K562 (cell line): ENCODE data around the gene ABCC6. TPM values are rescaled to one million over a fixed set of nuclear protein-coding genes. Genes with fewer than 3 reads are reported as not detected.

ENCODE experiments used
- ATAC-seq: fragments of 200-7000 bp; cut with Tn5 transposase; 3 replicates; pipeline ENCODE4 v1.9.1; 2020; ENCODE audit warnings: moderate library complexity
- BruUV-seq: library from RNA; stranded (reverse); fragments of 400-500 nt; replicated peaks from 2 replicates; lab custom pipeline; 2021; lab: Mats Ljungman, UMichigan
- CTCF ChIA-PET: fragments of 300-600 bp; formaldehyde crosslinking; extraction: SDS; loops from one replicate; lab custom pipeline; 2021; ENCODE audit warnings: low intra/inter-chr PET ratio; lab: Yijun Ruan, JAX
- POLR2A ChIA-PET: fragments of 300-600, 350-650 bp; sonication (Branson Sonifier 250); formaldehyde crosslinking; extraction: SDS; loops from one replicate; lab custom pipeline; 2021; ENCODE audit warnings: antibody characterized with exemption, inconsistent platforms; lab: Yijun Ruan, JAX
- DNase-seq, 4 experiments: peaks; one replicate each; pipeline versions ENCODE4 v3.0.0 to v3.0.0-alpha.2; 2011 to 2018; ENCODE audit warnings: low spot score in 3 of 4, mixed read lengths in 3 of 4; ENCODE audit errors: extremely low read depth in 1 of 4
- FAIRE-seq: peaks from 2 replicates; lab custom pipeline; 2011; peaks lifted over from hg19 to GRCh38; lab: Jason Lieb, UNC
- H2AFZ ChIP-seq: 2 replicates; pipeline ENCODE4 v1.6.0; 2011; ENCODE audit warnings: low read depth, low read length, control low read depth, inconsistent platforms
- H3K27ac ChIP-seq: fragments of 200-600 bp; 3 replicates; pipeline ENCODE4 v1.8.0; 2011; ENCODE audit warnings: low read depth, mild to moderate bottlenecking, control low read depth, inconsistent platforms, low read length, moderate library complexity, mixed read lengths; ENCODE audit errors: extremely low read depth
- H3K27me3 ChIP-seq, 2 experiments: fragments of 300-600 bp in 1 of 2; 2 replicates in 1 of 2; 3 replicates in 1 of 2; pipeline versions ENCODE4 v1.6.0 to v1.8.0; 2011; ENCODE audit warnings: inconsistent platforms in 2 of 2, low read length in 2 of 2, mild to moderate bottlenecking in 1 of 2, mixed read lengths in 1 of 2, moderate library complexity in 1 of 2; ENCODE audit not compliant: control insufficient read depth in 2 of 2, insufficient read depth in 2 of 2
- H3K36me3 ChIP-seq: fragments of 300-600 bp; 3 replicates; pipeline ENCODE4 v1.8.0; 2011; ENCODE audit warnings: mild to moderate bottlenecking, low read length, inconsistent platforms; ENCODE audit not compliant: control insufficient read depth, insufficient read depth
- H3K4me1 ChIP-seq, 2 experiments: fragments of 200-600 bp in 1 of 2; replicated peaks in 1 of 2; 2 replicates in 1 of 2; 3 replicates in 1 of 2; pipeline versions ENCODE4 v1.5.1 to v1.8.0; 2011; ENCODE audit warnings: inconsistent platforms in 2 of 2, low read length in 2 of 2, mild to moderate bottlenecking in 1 of 2, mixed read lengths in 1 of 2, moderate library complexity in 1 of 2; ENCODE audit not compliant: control insufficient read depth in 2 of 2, insufficient read depth in 2 of 2
- H3K4me2 ChIP-seq: 2 replicates; pipeline ENCODE4 v1.6.1; 2011; ENCODE audit warnings: low read length, control low read depth, inconsistent platforms, mixed read lengths; ENCODE audit not compliant: insufficient read depth
- H3K4me3 ChIP-seq: fragments of 200-600 bp; sonication (generic), shearing (Covaris generic); 2 replicates; pipeline ENCODE4 v1.5.1; 2016; ENCODE audit warnings: control low read depth, inconsistent platforms
- H3K79me2 ChIP-seq: fragments of 200-600 bp; 3 replicates; pipeline ENCODE4 v1.8.0; 2011; ENCODE audit warnings: low read length, inconsistent platforms; ENCODE audit not compliant: control insufficient read depth, insufficient read depth
- H3K9ac ChIP-seq, 2 experiments: 2 replicates each; pipeline versions ENCODE4 v1.6.0 to v1.6.1; 2011; ENCODE audit warnings: low read depth in 2 of 2, low read length in 2 of 2, control low read depth in 1 of 2, inconsistent platforms in 1 of 2, mild to moderate bottlenecking in 1 of 2, mixed read lengths in 1 of 2; ENCODE audit not compliant: insufficient read depth in 1 of 2
- H3K9me1 ChIP-seq: one replicate; pipeline ENCODE4 v1.6.0; 2011; ENCODE audit warnings: inconsistent platforms, mild to moderate bottlenecking, low read length, moderate library complexity; ENCODE audit not compliant: control insufficient read depth, insufficient read depth
- H3K9me3 ChIP-seq: replicated peaks from 2 replicates; pipeline ENCODE4 v1.5.1; 2011; ENCODE audit warnings: low read depth, low read length, inconsistent platforms; ENCODE audit not compliant: control insufficient read depth, insufficient read depth
- H4K20me1 ChIP-seq: replicated peaks from 2 replicates; pipeline ENCODE4 v1.6.1; 2011; ENCODE audit warnings: low read length, inconsistent platforms, mixed read lengths; ENCODE audit not compliant: control insufficient read depth, insufficient read depth
- PHB2 ChIP-seq: fragments of 450-650 bp; IDR thresholded peaks from 2 replicates; pipeline ENCODE4 v1.6.1; 2017; ENCODE audit warnings: low read depth
- RAD51 ChIP-seq: fragments of 450-650 bp; IDR thresholded peaks from 2 replicates; pipeline ENCODE4 v1.7.1; 2016; ENCODE audit warnings: low read depth, mild to moderate bottlenecking, borderline replicate concordance
- RNF2 ChIP-seq: sonication (generic); IDR thresholded peaks from 2 replicates; pipeline ENCODE4 v1.6.1; 2016
- SMARCB1 ChIP-seq: IDR thresholded peaks from 2 replicates; pipeline ENCODE4 v1.6.1; 2011; ENCODE audit warnings: improper control_type of control experiment, low read depth; ENCODE audit not compliant: insufficient read length
- TFE3 ChIP-seq: fragments of 450-650 bp; formaldehyde crosslinking; IDR thresholded peaks from 2 replicates; pipeline ENCODE4 v1.4.0; 2020; ENCODE audit warnings: mild to moderate bottlenecking, mixed read lengths
- USF2 ChIP-seq: sonication (generic); formaldehyde crosslinking; IDR thresholded peaks from 2 replicates; pipeline ENCODE4 v1.5.0; 2020; ENCODE audit warnings: missing genetic modification reagents
- ZNF121 ChIP-seq: sonication (generic); formaldehyde crosslinking; conservative IDR thresholded peaks from 2 replicates; pipeline ENCODE4 v1.8.0; 2022; ENCODE audit warnings: missing genetic modification reagents
- ZNF57 ChIP-seq: fragments of 450-650 bp; formaldehyde crosslinking; IDR thresholded peaks from 2 replicates; pipeline ENCODE4 v1.4.0; 2020; ENCODE audit warnings: mild to moderate bottlenecking, moderate library complexity
- WGBS: fragments of 100-300 bp; shearing (Covaris generic); methylation state at CpG from one replicate; pipeline ENCODE4 v1.1.6; 2016; ENCODE audit warnings: low coverage, mixed read lengths; ENCODE audit not compliant: insufficient coverage; ENCODE audit errors: missing lambda C conversion rate; 5-methylcytosine and 5-hydroxymethylcytosine counted together
- in situ Hi-C: fragments of 300-500 bp; cut with MboI; formaldehyde crosslinking; loops from 4 replicates; pipeline ENCODE4 v1.15.0; 2018; ENCODE audit warnings: inconsistent platforms, mixed read lengths
- intact Hi-C: fragments of 100-400 bp; cut with micrococcal nuclease; formaldehyde crosslinking; loops from 2 replicates; pipeline ENCODE4 v1.14.2; 2022
- polyA plus RNA-seq, 8 experiments: library from polyadenylated mRNA; depleted of rRNA in 4 of 8; stranded (reverse) in 5 of 8; unstranded in 3 of 8; fragments of >200 nt; fragmentation: Nextera tagmentation in 2 of 8; fragmentation: Illumina TruSeq in 1 of 8; extraction: Ambion mirVana in 2 of 8; extraction: Trizol in 1 of 8; gene quantifications; 2 replicates each; pipeline versions ENCODE4 v1.2.1 to v1.2.3, GENCODE V29; 2011 to 2014; ENCODE audit warnings: inconsistent platforms in 1 of 8, missing spikeins in 1 of 8
- total RNA-seq, 7 experiments: library from RNA; depleted of rRNA in 6 of 7; stranded (reverse); fragments of >200 nt in 6 of 7; fragmentation: Illumina TruSeq in 2 of 7; extraction: Trizol in 2 of 7; gene quantifications; 2 replicates each; pipeline versions ENCODE4 v1.2.1 to v1.2.3, GENCODE V29; 2011 to 2021; ENCODE audit warnings: low replicate concordance in 1 of 7
- TF ChIP-seq, protein P1 (sequence below): fragments of 450-650 bp; IDR thresholded peaks from 2 replicates; pipeline ENCODE4 v1.6.1; 2016
- TF ChIP-seq, protein P2 (sequence below): sonication (generic); formaldehyde crosslinking; IDR thresholded peaks from 2 replicates; pipeline ENCODE4 v1.9.0; 2022; ENCODE audit warnings: mild to moderate bottlenecking, missing genetic modification reagents

The ABCC6 gene
- total and polyA plus RNA-seq, 9 of the 15 experiments (the other 6 are each of a cell fraction or from before 2014, with no cell fraction given): 0.03 to 0.46 (median 0.07) TPM; not detected in 4

DNA sequence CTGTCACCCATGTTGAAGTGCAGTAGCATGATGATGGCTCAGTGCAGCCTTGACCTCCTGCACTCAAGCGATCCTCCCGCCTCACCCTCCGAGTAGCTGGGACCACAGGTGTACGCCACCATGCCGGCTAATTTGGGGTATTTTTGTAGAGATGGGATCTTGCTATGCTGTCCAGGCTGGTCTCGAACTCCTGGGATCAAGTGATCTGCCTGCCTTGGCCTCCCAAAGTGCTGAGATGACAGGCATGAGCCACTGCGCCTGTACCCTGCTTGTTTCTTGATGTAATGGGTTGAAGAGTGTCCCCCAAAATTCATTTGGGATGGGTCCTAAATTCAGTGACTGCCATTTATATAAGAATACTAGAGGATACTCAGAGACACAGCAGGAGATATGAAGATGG, 57.2 kb downstream of the ABCC6 start:
- POLR2A ChIA-PET: no interaction called here
- in situ Hi-C loops: no loop called here
- no peaks in the 10 kb centered on the region for H4K20me1 ChIP-seq

GRCh38 chr16:16164243-16164642, 59.1 kb downstream of the ABCC6 start:
- DNase-seq (no peak), ATAC-seq (no peak), FAIRE-seq (no peak)
- Histone ChIP-seq H2AFZ (no peak overlapping the region), H3K9ac (no peak overlapping the region), H3K36me3 (no peaks in the 10 kb centered on the region), H4K20me1 (no peaks in the 10 kb centered on the region), H3K9me1 (no peaks in the 10 kb centered on the region), H3K27me3 (peaks cover 0 to 11% of the 10 kb centered on the region in 2 experiments; a peak in 2 of 5 replicates), H3K9me3 (no peaks in the 10 kb centered on the region), H3K27ac (no peak overlapping the region), H3K79me2 (no peaks in the 10 kb centered on the region), H3K4me3 (no peak overlapping the region), H3K4me2 (no peak overlapping the region), H3K4me1 (no peaks in the 10 kb centered on the region; a peak in 1 of 5 replicates)
- TF ChIP-seq, protein P1, sequence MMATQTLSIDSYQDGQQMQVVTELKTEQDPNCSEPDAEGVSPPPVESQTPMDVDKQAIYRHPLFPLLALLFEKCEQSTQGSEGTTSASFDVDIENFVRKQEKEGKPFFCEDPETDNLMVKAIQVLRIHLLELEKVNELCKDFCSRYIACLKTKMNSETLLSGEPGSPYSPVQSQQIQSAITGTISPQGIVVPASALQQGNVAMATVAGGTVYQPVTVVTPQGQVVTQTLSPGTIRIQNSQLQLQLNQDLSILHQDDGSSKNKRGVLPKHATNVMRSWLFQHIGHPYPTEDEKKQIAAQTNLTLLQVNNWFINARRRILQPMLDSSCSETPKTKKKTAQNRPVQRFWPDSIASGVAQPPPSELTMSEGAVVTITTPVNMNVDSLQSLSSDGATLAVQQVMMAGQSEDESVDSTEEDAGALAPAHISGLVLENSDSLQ: peak; percentile 80
- TF ChIP-seq ZNF57 (no peak), TFE3 (CRISPR knock-in tag) (peak; percentile 63), PHB2 (no peak), USF2 (CRISPR knock-in tag) (peak; percentile 62), RNF2 (no peak), RAD51 (peak; percentile 46; the same call in 1 of the 2 replicates)
- TF ChIP-seq, protein P2, sequence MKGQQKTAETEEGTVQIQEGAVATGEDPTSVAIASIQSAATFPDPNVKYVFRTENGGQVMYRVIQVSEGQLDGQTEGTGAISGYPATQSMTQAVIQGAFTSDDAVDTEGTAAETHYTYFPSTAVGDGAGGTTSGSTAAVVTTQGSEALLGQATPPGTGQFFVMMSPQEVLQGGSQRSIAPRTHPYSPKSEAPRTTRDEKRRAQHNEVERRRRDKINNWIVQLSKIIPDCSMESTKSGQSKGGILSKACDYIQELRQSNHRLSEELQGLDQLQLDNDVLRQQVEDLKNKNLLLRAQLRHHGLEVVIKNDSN (CRISPR knock-in tag): peak; percentile 81
- CTCF ChIA-PET: no interaction called here
- POLR2A ChIA-PET: interaction anchor here (0.7 kb wide), 1 partner anchor 431 kb away, joined by 3 read pairs; no protein-coding TSS in a partner anchor
- WGBS: 7% methylated on average over 3 of the region's 3 CpGs
- in situ Hi-C loops: no loop called here
- intact Hi-C loops: no loop called here
- no TSS peak for BruUV-seq

More for the DNA sequence above, 57.2 kb downstream of the ABCC6 start:
- no peaks in the 10 kb centered on the region for H3K9me3 ChIP-seq
- intact Hi-C loops: no loop called here
- WGBS: 33% methylated on average over 7 of the region's 7 CpGs
- no peak overlapping the region for H3K4me3 ChIP-seq
- no TSS peak for BruUV-seq
- CTCF ChIA-PET: no interaction called here
- TF ChIP-seq SMARCB1 (no peak), ZNF121 (CRISPR knock-in tag) (peak; percentile 79)
- no peak for DNase-seq
- H3K27ac ChIP-seq: no peak overlapping the region
- no peak for FAIRE-seq
- no peaks in the 10 kb centered on the region for H3K79me2 ChIP-seq
- no peak for ATAC-seq
- H3K4me2 ChIP-seq: no peak overlapping the region
- H3K36me3 ChIP-seq: no peaks in the 10 kb centered on the region
- no peaks in the 10 kb centered on the region for H3K9me1 ChIP-seq
- H3K27me3 ChIP-seq: peaks cover 2 to 16% of the 10 kb centered on the region in 2 experiments; a peak in 3 of 5 replicates
- no peak overlapping the region for H3K9ac ChIP-seq
- no peak overlapping the region for H2AFZ ChIP-seq
- H3K4me1 ChIP-seq: peaks cover 0 to 4% of the 10 kb centered on the region in 2 experiments; a peak in 2 of 5 replicates
